GM23338 (cell line): ENCODE results near the gene SMURF2.

Source experiments
- CREB1 ChIP-seq: fragments of 250-450 bp; sonication (Bioruptor Pico); IDR thresholded peaks from 2 replicates; pipeline ENCODE4 v1.5.0; 2020; ENCODE audit warnings: low read depth, mild to moderate bottlenecking, moderate library complexity
- CTCF ChIP-seq, 2 experiments: fragments of 200-600 bp in 1 of 2; sonication (generic) in 1 of 2; conservative IDR thresholded peaks; 2 replicates each; pipeline versions ENCODE4 v1.5.1 to v1.6.1; 2016 to 2017; ENCODE audit warnings: antibody characterized with exemption in 2 of 2, low read depth in 2 of 2, mild to moderate bottlenecking in 2 of 2, moderate library complexity in 1 of 2
- EZH2 ChIP-seq: fragments of 200-600 bp; sonication (generic); IDR thresholded peaks from one replicate; pipeline ENCODE4 v1.8.0; 2017; ENCODE audit warnings: antibody characterized with exemption, mild to moderate bottlenecking, low read depth; ENCODE audit not compliant: unreplicated experiment
- EZH2phosphoT487 ChIP-seq: fragments of 200-600 bp; sonication (generic); IDR thresholded peaks from one replicate; pipeline ENCODE4 v1.8.1; 2018; ENCODE audit warnings: antibody characterized with exemption; ENCODE audit not compliant: unreplicated experiment
- JUNB ChIP-seq: IDR thresholded peaks from one replicate; pipeline ENCODE4 v1.6.1; 2016; ENCODE audit warnings: antibody characterized with exemption; ENCODE audit not compliant: unreplicated experiment
- NANOG ChIP-seq: IDR thresholded peaks from 2 replicates; pipeline ENCODE4 v1.6.1; 2016; ENCODE audit warnings: antibody characterized with exemption, borderline replicate concordance
- POLR2AphosphoS5 ChIP-seq: IDR thresholded peaks from 2 replicates; pipeline ENCODE4 v1.6.1; 2016; ENCODE audit warnings: antibody characterized with exemption, low read depth
- STAT1 ChIP-seq: IDR thresholded peaks from one replicate; pipeline ENCODE4 v1.6.1; 2016; ENCODE audit warnings: antibody characterized with exemption; ENCODE audit not compliant: unreplicated experiment
- ZNF114 ChIP-seq: fragments of 250-450 bp; sonication (Bioruptor Pico); IDR thresholded peaks from 2 replicates; pipeline ENCODE4 v1.5.0; 2020; ENCODE audit warnings: mild to moderate bottlenecking, moderate library complexity
- ZNF462 ChIP-seq: fragments of 250-450 bp; sonication (Bioruptor Pico); IDR thresholded peaks from 2 replicates; pipeline ENCODE4 v1.5.0; 2020; ENCODE audit warnings: mild to moderate bottlenecking, moderate library complexity
- TF ChIP-seq, protein P1 (sequence below): IDR thresholded peaks from one replicate; pipeline ENCODE4 v1.6.1; 2018; ENCODE audit warnings: antibody characterized with exemption; ENCODE audit not compliant: unreplicated experiment

GRCh38 chr17:64564098-64564497 is 98.0 kb downstream of the SMURF2 start:
- TF ChIP-seq, protein P1, sequence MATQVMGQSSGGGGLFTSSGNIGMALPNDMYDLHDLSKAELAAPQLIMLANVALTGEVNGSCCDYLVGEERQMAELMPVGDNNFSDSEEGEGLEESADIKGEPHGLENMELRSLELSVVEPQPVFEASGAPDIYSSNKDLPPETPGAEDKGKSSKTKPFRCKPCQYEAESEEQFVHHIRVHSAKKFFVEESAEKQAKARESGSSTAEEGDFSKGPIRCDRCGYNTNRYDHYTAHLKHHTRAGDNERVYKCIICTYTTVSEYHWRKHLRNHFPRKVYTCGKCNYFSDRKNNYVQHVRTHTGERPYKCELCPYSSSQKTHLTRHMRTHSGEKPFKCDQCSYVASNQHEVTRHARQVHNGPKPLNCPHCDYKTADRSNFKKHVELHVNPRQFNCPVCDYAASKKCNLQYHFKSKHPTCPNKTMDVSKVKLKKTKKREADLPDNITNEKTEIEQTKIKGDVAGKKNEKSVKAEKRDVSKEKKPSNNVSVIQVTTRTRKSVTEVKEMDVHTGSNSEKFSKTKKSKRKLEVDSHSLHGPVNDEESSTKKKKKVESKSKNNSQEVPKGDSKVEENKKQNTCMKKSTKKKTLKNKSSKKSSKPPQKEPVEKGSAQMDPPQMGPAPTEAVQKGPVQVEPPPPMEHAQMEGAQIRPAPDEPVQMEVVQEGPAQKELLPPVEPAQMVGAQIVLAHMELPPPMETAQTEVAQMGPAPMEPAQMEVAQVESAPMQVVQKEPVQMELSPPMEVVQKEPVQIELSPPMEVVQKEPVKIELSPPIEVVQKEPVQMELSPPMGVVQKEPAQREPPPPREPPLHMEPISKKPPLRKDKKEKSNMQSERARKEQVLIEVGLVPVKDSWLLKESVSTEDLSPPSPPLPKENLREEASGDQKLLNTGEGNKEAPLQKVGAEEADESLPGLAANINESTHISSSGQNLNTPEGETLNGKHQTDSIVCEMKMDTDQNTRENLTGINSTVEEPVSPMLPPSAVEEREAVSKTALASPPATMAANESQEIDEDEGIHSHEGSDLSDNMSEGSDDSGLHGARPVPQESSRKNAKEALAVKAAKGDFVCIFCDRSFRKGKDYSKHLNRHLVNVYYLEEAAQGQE = no peak
- TF ChIP-seq CTCF (conservative IDR thresholded peaks at IDR 0.05; ENCODE audit: low read depth in 2 of 2) = no peak
- TF ChIP-seq EZH2 = no peak
- no peak for TF ChIP-seq EZH2phosphoT487
- no peak for TF ChIP-seq JUNB
- TF ChIP-seq ZNF462 = no peak
- TF ChIP-seq POLR2AphosphoS5 = no peak
- TF ChIP-seq NANOG = no peak
- TF ChIP-seq ZNF114 = no peak
- no peak for TF ChIP-seq CREB1 (CRISPR knock-in tag)
- no peak for TF ChIP-seq STAT1
